DND-41 (cell line): ENCODE results near the gene PPP1R13B.

Experiments
- ATAC-seq: fragments of 200-7000 bp; cut with Tn5 transposase; 3 replicates; pipeline ENCODE4 v1.9.1; 2021; ENCODE audit warnings: low read depth; ENCODE audit not compliant: insufficient read depth
- DNase-seq: peaks from one replicate; pipeline ENCODE4 v3.0.0-alpha.2; 2020
- H2AFZ ChIP-seq: 2 replicates; pipeline ENCODE4 v1.6.0; 2012; ENCODE audit warnings: low read depth, low read length
- H3K27ac ChIP-seq: 2 replicates; pipeline ENCODE4 v1.5.1; 2012; ENCODE audit warnings: low read length, inconsistent platforms
- H3K27me3 ChIP-seq: fragments of 200-600 bp; sonication (generic); 2 replicates; pipeline ENCODE4 v1.6.0; 2012; ENCODE audit warnings: low read length, mild to moderate bottlenecking, inconsistent platforms; ENCODE audit not compliant: insufficient read depth, poor library complexity
- H3K36me3 ChIP-seq: 2 replicates; pipeline ENCODE4 v1.5.1; 2012; ENCODE audit warnings: low read length, inconsistent platforms; ENCODE audit not compliant: insufficient read depth
- H3K4me1 ChIP-seq: 2 replicates; pipeline ENCODE4 v1.5.1; 2012; ENCODE audit warnings: mild to moderate bottlenecking, low read length; ENCODE audit not compliant: insufficient read depth
- H3K4me2 ChIP-seq: 2 replicates; pipeline ENCODE4 v1.6.0; 2012; ENCODE audit warnings: mild to moderate bottlenecking, moderate library complexity, low read length, inconsistent platforms; ENCODE audit not compliant: insufficient read depth
- H3K4me3 ChIP-seq, 2 experiments: fragments of 200-600 bp in 1 of 2; shearing (Covaris generic) in 1 of 2; 2 replicates each; pipeline ENCODE4 v1.5.1; 2012 to 2016; ENCODE audit warnings: inconsistent platforms in 2 of 2, low read length in 2 of 2, mild to moderate bottlenecking in 2 of 2, low read depth in 1 of 2, moderate library complexity in 1 of 2
- H3K79me2 ChIP-seq: 2 replicates; pipeline ENCODE4 v1.6.0; 2012; ENCODE audit warnings: low read length, inconsistent platforms; ENCODE audit not compliant: insufficient read depth
- H3K9ac ChIP-seq: 2 replicates; pipeline ENCODE4 v1.6.0; 2012; ENCODE audit warnings: low read depth, mild to moderate bottlenecking, inconsistent platforms, low read length, moderate library complexity
- H3K9me3 ChIP-seq: 2 replicates; pipeline ENCODE4 v1.5.1; 2012; ENCODE audit warnings: low read length, moderate library complexity, mild to moderate bottlenecking, inconsistent platforms; ENCODE audit not compliant: insufficient read depth, severe bottlenecking
- H4K20me1 ChIP-seq: 2 replicates; pipeline ENCODE4 v1.6.0; 2012; ENCODE audit warnings: low read length; ENCODE audit not compliant: insufficient read depth
- EZH2 ChIP-seq: IDR thresholded peaks from 3 replicates; pipeline ENCODE4 v1.6.1; 2012; ENCODE audit warnings: borderline replicate concordance, low read depth, mild to moderate bottlenecking, moderate library complexity, low read length, inconsistent platforms; ENCODE audit not compliant: severe bottlenecking
- TF ChIP-seq, protein P1 (sequence below): IDR thresholded peaks from 2 replicates; pipeline ENCODE4 v1.5.1; 2012; ENCODE audit warnings: borderline replicate concordance, low read length, moderate library complexity, mild to moderate bottlenecking; ENCODE audit not compliant: poor library complexity, severe bottlenecking; ENCODE audit errors: extremely low read depth

Gene PPP1R13B

DNA sequence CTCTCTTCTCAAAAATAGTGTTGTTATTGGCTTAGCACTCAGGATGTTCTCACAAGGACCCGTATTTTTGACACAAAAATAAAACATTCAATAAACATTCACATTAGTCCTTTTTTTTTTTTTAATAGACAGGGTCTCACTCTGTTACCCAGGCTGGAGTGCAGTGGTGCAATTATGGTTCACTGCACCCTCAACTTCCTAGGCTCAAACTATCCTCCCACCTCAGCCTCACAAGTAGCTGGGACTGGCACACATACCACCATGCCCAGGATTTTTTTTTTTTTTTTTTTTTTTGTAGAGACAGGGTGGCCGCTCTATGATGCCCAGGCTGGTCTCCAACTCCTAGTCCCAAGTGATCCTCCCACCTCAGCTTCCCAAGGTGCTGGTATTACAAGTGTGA is 27.0 kb downstream of the PPP1R13B start:
- DNase-seq: no peak
- no peaks in the 10 kb centered on the region for H3K79me2 ChIP-seq
- no peaks in the 10 kb centered on the region for H3K9me3 ChIP-seq
- no peak overlapping the region for H3K27ac ChIP-seq
- H3K4me2 ChIP-seq: no peak overlapping the region
- H4K20me1 ChIP-seq: no peaks in the 10 kb centered on the region
- ATAC-seq: no peak
- TF ChIP-seq EZH2: no peak
- TF ChIP-seq, protein P1, sequence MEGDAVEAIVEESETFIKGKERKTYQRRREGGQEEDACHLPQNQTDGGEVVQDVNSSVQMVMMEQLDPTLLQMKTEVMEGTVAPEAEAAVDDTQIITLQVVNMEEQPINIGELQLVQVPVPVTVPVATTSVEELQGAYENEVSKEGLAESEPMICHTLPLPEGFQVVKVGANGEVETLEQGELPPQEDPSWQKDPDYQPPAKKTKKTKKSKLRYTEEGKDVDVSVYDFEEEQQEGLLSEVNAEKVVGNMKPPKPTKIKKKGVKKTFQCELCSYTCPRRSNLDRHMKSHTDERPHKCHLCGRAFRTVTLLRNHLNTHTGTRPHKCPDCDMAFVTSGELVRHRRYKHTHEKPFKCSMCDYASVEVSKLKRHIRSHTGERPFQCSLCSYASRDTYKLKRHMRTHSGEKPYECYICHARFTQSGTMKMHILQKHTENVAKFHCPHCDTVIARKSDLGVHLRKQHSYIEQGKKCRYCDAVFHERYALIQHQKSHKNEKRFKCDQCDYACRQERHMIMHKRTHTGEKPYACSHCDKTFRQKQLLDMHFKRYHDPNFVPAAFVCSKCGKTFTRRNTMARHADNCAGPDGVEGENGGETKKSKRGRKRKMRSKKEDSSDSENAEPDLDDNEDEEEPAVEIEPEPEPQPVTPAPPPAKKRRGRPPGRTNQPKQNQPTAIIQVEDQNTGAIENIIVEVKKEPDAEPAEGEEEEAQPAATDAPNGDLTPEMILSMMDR: no peak
- peaks cover 18% of the 10 kb centered on the region for H3K27me3 ChIP-seq
- no peak overlapping the region for H3K9ac ChIP-seq
- no peaks in the 10 kb centered on the region for H3K36me3 ChIP-seq
- H3K4me1 ChIP-seq: no peaks in the 10 kb centered on the region
- no peak overlapping the region for H2AFZ ChIP-seq
- H3K4me3 ChIP-seq: no peak overlapping the region

DNA sequence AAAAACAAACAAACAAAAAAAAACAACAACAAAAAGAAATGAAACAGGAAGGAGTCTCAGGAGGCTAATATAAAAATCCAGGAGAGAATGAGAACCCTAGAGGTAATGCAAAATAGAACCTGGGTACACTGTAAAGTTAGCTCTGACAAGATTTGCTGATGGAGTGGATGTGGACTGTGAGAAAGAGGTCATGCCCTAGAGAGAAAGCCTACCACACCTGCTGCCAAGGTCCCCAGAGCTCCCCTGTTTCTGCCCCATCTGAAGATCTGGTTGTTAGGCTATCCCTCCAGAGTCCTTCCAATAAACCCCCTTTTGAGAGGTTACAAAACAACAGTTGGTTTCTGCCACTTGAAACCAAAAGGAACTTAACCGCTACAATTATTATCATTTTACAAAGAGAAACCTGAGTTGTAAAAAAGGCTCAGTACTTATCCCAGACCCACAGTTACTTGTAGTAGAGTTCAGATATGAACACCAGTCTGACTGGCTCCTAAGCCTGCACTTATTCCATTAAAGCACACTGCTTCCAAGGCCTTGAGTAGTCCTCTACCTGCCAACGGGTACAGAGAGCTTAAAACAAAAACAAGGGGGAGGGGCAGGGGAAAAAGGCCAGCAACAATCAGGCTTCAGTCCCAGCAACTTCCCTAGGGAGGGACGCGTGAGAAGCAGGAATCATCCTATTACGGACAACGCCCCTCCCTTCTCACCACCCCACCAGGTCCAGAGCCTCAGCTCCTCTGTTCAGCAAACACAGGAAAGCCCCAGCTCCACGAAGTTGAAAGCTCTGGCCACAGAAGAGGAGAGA is 27.7 kb downstream of the PPP1R13B start:
- Histone ChIP-seq H3K27me3 (peaks cover 18% of the 10 kb centered on the region), H3K4me3 (no peak overlapping the region), H3K79me2 (no peaks in the 10 kb centered on the region), H3K9me3 (no peaks in the 10 kb centered on the region), H3K4me1 (no peaks in the 10 kb centered on the region), H4K20me1 (no peaks in the 10 kb centered on the region), H3K4me2 (no peak overlapping the region), H3K27ac (no peak overlapping the region), H2AFZ (no peak overlapping the region), H3K36me3 (no peaks in the 10 kb centered on the region), H3K9ac (no peak overlapping the region)
- no peak for ATAC-seq
- no peak for DNase-seq
- TF ChIP-seq, protein P1: no peak
- peak; percentile 37 for TF ChIP-seq EZH2

DNA sequence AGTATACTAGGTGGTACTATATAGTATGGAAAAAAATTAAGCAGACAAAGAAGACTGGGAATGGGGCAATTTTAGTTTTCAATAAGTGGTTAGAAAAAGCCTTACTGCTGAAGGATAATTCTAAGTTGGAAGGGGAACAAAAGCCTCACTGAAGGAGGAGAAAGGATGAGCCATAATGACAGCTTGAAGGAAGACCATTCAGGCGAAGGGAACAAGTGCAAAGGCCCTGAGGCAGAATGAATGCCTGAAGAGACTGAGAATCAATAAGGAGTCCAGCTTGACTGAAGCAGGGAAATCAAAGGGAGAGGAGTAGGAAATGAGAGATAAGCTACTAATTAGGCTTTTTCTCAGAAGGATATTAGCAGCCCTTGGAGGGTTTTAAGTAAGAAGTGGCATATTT is 28.5 kb downstream of the PPP1R13B start:
- TF ChIP-seq EZH2: no peak
- TF ChIP-seq, protein P1: no peak

DNA sequence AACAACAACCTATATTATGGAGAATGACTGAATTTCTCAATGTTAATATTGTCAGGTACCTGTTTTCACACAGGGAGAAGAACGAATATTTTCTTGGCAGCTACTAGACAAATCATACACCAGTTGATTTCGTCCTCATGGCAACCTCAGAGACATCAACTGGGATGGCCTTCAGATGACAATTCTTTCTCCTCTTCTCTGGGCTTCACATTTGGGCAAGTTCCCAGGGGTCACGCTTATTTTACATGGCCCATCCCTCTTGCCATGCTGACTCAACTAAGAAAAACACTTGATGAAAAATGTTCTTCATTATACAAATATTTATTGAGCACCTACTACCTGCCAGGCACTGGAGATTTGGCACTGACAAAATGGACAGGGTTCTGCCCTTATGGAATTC is 29.0 kb downstream of the PPP1R13B start:
- Histone ChIP-seq H3K4me3 (no peak overlapping the region), H3K9me3 (no peaks in the 10 kb centered on the region), H3K27me3 (peaks cover 18% of the 10 kb centered on the region), H3K4me2 (no peak overlapping the region), H3K36me3 (no peaks in the 10 kb centered on the region), H3K9ac (no peak overlapping the region), H3K79me2 (no peaks in the 10 kb centered on the region), H2AFZ (no peak overlapping the region), H4K20me1 (no peaks in the 10 kb centered on the region), H3K4me1 (no peaks in the 10 kb centered on the region), H3K27ac (no peak overlapping the region)
- TF ChIP-seq, protein P1: no peak
- no peak for TF ChIP-seq EZH2
- no peak for DNase-seq
- ATAC-seq: no peak

More for the DNA sequence above, 28.5 kb downstream of the PPP1R13B start:
- Histone ChIP-seq H4K20me1 (no peaks in the 10 kb centered on the region), H3K27ac (no peak overlapping the region), H3K9me3 (no peaks in the 10 kb centered on the region), H3K27me3 (peaks cover 18% of the 10 kb centered on the region), H3K9ac (no peak overlapping the region), H2AFZ (no peak overlapping the region), H3K36me3 (no peaks in the 10 kb centered on the region), H3K4me1 (no peaks in the 10 kb centered on the region), H3K79me2 (no peaks in the 10 kb centered on the region), H3K4me3 (no peak overlapping the region), H3K4me2 (no peak overlapping the region)
- ATAC-seq (no peak), DNase-seq (no peak)
